Stimulated activated CD4-positive, alpha-beta T cell treated with anti-CD3 and anti-CD28 coated beads, Interleukin-15, amount 100 ng/mL, for 48 hours (primary cell): ENCODE results near the gene SLC25A13.

Source experiments
- DNase-seq, 2 donors: peaks; one replicate each; pipeline ENCODE4 v3.0.0-alpha.2; 2020; ENCODE audit warnings: low read depth in 2 of 2

Gene SLC25A13

DNA sequence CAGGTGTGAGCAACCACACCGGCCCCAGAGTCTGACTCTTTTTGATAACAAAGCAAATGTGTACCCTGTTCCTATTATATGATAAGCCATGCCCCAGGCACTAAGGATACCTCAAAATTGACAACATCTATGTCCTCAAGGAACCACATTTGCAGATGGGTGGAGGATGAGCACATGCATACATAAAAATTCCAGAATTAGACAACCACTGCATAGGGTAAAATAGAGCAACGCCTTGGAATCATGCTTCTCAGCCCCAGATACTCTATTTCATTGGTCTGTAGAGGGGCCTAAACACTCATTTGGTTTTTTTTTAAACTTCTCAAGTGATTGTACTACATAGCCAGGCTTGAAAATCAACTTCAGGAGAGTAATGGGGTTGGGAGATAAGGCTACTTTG, 78.7 kb downstream of the SLC25A13 start:
- DNase-seq = no peak

DNA sequence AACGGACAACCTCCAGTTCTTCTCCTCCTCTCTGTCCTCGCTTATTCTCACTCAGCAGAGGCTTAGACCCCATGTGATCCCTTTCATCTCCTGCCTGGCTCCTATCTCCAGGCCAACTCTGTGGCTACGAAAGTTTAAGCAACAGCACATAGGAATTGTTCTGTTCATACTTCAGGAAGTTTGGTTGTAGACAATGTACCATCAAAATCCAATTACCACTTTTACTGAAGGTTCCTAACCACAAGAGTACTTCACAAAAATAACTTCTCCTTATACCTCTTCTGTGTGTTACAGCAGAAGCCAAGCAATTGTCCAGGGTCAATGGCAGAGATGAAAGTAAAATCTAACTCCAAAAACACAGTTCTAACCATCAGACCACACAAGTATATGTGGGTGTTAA, 80.0 kb downstream of the SLC25A13 start:
- no peak for DNase-seq

DNA sequence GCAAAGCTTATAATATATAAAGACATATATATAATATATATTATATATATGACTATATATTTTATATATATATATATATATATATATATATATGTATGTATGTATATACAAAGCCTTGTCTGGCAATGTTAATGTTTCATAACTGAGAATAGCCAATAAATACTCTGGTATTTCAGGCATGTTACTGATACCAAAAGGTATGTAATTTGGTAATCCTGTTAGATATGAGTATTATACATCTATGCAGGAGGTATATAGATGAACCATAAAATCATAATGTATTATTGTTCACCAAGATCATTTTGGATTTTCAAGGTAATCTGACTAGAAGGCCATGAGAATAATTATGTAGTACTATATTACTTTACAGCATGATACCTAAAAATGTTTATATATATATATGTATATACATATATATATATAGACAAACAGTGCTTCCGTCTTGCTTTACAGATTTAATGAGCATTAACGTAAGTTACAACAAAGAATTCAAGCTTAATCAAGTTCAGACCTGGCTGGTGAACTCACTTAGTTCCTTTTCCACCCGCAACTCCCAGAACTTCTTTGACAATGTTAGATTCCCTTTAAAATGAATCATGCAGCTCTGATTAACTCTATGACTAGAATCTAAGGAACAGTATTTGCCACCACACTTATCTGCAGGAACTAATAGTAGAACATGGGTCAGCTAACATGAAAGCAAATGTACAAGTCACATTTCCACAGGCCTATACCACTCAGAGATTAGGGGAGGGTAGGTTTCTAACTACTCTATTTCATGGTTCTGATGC, 82.7 kb downstream of the SLC25A13 start:
- no peak for DNase-seq

GRCh38 chr7:96238474-96238873, 83.4 kb downstream of the SLC25A13 start:
- DNase-seq = no peak

DNA sequence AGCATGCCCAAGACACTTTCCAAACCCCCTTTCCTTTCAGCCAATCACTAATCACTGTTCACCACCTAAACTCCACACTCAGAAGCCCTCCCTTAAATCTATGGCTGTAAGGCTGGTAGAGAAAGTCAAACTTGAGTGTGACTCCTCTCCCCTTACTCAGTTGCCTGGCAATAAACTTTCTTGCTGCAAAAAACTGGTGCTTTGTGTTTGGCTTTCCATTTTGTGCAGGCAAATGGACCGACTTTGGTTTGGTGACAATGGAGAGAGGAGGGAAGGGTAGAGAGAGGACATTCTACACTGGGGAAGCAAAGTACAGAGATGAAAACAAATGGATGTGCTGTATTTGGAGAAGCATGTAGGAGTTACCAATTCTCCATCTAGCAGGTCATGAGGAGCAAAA, 84.9 kb downstream of the SLC25A13 start:
- DNase-seq = no peak

- no peak for DNase-seq
Observed at GRCh38 chr7:96236198-96237039, 85.5 kb downstream of the SLC25A13 start.

DNA sequence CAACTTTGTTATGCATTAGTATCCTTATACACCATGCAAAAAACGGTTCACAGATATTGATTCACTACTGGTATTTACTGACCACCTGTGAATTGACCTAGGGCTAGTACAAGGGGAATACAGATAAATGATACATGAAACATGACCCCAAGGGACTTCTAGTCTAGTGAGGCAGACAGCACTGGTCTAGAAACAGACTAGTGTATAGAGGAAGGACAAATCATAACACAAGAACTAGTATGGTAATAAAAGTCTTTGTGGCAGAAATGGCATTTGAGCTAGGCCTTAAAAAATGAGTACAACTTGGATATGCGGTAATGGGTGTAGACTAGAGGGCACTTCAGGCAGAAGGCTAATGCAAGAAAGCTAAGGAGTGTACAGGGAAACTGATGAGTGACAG, 86.6 kb downstream of the SLC25A13 start:
- no peak for DNase-seq

- DNase-seq = no peak
Observed at GRCh38 chr7:96233528-96234154, 88.3 kb downstream of the SLC25A13 start.

GRCh38 chr7:96233084-96233483, 88.8 kb downstream of the SLC25A13 start:
- DNase-seq = no peak

GRCh38 chr7:96228760-96229159, 93.1 kb downstream of the SLC25A13 start:
- no peak for DNase-seq

- no peak for DNase-seq
Observed at GRCh38 chr7:96225251-96225650, 96.6 kb downstream of the SLC25A13 start.

- no peak for DNase-seq
Observed at GRCh38 chr7:96224685-96225084, 97.2 kb downstream of the SLC25A13 start.

GRCh38 chr7:96224073-96224472, 97.8 kb downstream of the SLC25A13 start:
- no peak for DNase-seq

- no peak for DNase-seq
Observed at GRCh38 chr7:96221888-96222287, 100.0 kb downstream of the SLC25A13 start.

DNA sequence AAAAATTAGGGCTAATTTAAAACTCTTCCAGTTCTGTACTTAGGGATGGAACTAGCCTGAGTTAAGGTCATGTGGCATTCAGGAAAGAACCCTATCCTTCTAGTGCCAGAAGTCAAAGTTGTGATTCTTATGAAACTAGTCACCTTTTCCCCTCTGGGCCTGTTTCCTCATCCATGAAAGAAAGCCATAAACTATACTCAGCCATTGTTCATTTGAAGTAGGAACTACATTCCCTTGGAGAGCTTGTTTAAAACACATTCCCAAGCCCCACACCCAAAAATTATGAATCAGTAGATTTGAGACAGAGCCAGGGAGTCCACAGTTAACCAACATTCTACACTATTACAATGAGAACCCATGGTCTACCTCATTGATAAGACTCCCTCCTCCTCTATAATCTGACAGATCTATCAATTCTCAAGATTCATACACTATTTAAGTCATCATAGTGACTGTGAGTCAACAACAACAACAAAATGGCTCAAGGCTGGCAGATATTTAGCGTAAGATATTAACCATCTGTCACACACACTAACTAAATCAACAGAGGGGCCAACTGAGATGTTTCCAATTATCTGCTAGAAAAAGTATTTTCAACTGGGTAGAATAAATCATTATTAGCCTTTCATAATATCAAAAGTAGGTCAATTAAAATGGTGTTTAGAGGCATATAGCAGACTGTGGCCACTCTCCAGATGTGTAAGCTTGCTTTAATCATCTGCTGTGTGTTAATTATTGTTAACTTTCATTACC, 102.3 kb downstream of the SLC25A13 start:
- no peak for DNase-seq

GRCh38 chr7:96218664-96219243, 103.1 kb downstream of the SLC25A13 start:
- no peak for DNase-seq

DNA sequence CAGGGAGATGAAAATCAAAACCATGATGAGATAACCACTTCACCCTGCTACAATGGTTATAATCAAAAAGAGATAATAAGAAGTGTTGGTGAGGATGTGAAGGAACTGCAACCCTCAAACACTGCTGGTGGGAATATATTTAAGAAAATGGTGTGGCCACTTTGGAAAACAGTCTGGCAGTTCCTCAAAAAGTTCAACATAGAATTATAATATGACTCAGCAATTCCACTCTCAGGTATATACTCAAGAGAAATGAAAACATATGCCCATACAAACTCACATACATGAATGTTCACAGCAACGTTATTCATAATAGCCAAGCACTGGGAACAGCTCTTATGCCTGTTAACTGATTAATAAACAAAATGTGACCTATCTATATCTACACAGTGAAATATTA, 104.8 kb downstream of the SLC25A13 start:
- no peak for DNase-seq

DNA sequence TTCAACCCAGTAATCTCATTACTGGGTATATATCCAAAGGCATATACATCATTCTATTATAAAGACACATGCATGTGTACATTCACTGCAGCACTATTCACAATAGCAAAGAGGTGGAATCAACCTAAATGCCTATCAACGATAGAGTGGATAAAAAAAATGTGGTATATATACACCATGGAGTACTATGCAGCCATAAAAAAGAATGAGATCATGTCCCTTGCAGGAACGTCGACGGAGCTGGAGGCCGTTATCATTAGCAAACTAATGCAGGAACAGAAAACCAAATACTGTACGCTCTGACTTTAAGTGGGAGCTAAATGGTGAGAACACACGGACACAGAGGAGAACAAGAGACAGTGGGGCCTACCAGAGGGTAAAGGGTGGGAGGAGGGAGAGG, 105.5 kb downstream of the SLC25A13 start:
- DNase-seq = no peak

DNA sequence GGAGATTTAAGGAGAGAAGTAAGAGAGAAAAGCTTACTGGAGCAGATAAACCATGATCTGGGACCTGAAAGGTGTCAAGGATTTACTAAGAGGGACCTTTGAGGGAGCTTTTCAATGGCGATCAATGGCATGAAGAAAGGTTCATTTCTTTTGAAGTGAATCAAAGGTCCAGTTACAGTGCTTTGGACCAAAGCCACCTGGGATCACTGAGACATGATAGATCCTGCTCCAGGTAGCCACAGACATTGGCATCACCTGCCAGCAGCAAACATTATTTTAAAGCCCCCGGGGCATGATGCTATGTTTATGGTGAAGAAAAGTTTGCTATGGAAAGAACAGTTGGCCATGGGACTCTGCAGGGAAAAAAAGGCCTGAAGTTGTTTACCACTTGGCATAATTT, 109.4 kb downstream of the SLC25A13 start:
- no peak for DNase-seq

DNA sequence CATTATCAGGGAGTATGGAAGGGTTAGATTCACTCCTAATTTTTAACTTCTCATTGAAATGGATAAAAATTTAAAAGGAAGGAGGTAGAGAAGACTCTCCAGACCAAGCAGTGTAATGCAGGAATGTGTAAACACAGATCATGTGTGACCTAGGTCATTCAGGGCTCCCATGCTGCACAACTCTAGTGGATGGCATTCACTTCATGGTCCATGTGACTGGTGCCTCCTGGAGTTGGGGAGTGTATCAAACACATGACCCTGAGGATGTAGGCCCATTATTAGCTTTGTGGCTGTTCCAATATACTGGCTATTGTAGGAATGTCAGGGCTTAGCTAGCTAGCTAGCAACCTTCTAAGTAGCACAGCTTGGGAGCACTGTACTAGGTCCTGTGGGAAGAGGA, 109.9 kb downstream of the SLC25A13 start:
- DNase-seq = no peak

DNA sequence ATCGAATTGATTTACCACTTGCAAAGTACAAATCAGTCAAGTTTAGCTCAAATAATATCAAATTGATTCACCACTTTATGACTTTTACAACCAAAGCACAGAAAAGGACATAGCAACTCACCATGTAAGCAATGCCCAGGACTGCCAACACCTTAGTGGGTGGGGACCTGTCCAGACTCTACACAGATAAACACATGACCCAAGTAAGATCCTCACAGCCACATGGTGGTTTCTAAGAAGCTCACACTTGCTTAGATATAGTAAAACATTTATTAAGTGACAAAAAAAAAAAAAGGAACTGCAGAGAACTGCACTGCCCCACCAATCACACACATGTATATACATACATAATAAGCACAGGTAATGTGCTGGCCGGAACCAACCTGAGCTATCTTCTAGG, 116.2 kb downstream of the SLC25A13 start:
- no peak for DNase-seq

DNA sequence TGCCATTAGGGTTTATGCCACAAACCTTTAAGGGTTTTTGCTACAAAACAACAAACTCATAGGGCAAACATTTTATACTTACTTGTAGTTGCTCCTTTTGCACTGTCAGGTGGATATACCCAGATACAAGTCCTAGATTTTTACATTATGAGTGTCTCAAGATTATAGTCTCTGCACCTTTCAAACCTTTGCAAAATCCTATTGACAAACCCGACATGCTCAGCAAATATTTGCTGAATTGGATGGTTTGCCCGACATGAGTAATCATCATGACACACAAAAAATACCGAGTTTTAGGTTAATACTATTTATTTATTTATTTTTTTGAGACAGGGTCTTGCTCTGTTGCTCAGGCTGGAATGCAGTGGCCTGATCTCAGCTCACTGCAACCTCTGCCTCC, 117.3 kb downstream of the SLC25A13 start:
- DNase-seq = no peak
